CD8-positive, alpha-beta memory T cell (primary cell): ENCODE results near the gene LPP. TPM values are rescaled to one million over a fixed set of nuclear protein-coding genes. Genes with fewer than 3 reads are reported as not detected.

ENCODE experiments used
- CTCF ChIA-PET: fragments of 350-600 bp; sonication (Branson Sonifier 250); formaldehyde crosslinking; loops from one replicate; lab custom pipeline; 2021; ENCODE audit warnings: antibody characterized with exemption; lab: Charles Lee
- POLR2A ChIA-PET: fragments of 350-600 bp; sonication (Branson Sonifier 250); formaldehyde crosslinking; loops from one replicate; lab custom pipeline; 2021; ENCODE audit warnings: antibody characterized with exemption; lab: Charles Lee
- DNase-seq, 5 donors: peaks; one replicate each; pipeline versions ENCODE4 v3.0.0 to v3.0.0-alpha.2; 2020 to 2022; ENCODE audit warnings: mixed read lengths in 1 of 5
- H3K27ac ChIP-seq: one replicate; pipeline ENCODE4 v1.7.0; 2013; ENCODE audit warnings: low read depth, mild to moderate bottlenecking, low read length, moderate library complexity
- H3K27me3 ChIP-seq: 2 replicates; pipeline ENCODE4 v1.7.0; 2013; ENCODE audit warnings: low read length, mild to moderate bottlenecking; ENCODE audit not compliant: insufficient read depth, poor library complexity, severe bottlenecking
- H3K36me3 ChIP-seq: 2 replicates; pipeline ENCODE4 v1.7.0; 2013; ENCODE audit warnings: mild to moderate bottlenecking, low read length, moderate library complexity; ENCODE audit not compliant: insufficient read depth
- H3K4me1 ChIP-seq: 2 replicates; pipeline ENCODE4 v1.7.0; 2013; ENCODE audit warnings: mild to moderate bottlenecking, low read length, moderate library complexity; ENCODE audit not compliant: insufficient read depth
- H3K4me3 ChIP-seq: 2 replicates; pipeline ENCODE4 v1.7.0; 2013; ENCODE audit warnings: mild to moderate bottlenecking, low read length
- H3K9me3 ChIP-seq: 2 replicates; pipeline ENCODE4 v1.7.0; 2013; ENCODE audit warnings: mild to moderate bottlenecking, low read length
- H3K27ac Mint-ChIP-seq, 8 donors: one replicate each; pipeline ENCODE4 v1.8.0; 2020 to 2021; ENCODE audit warnings: mixed read lengths in 8 of 8, mild to moderate bottlenecking in 6 of 8, inconsistent platforms in 3 of 8, moderate library complexity in 3 of 8
- H3K27me3 Mint-ChIP-seq, 2 donors: one replicate each; pipeline ENCODE4 v1.8.0; 2020 to 2021; ENCODE audit warnings: mixed read lengths in 2 of 2, mild to moderate bottlenecking in 1 of 2, moderate library complexity in 1 of 2
- H3K36me3 Mint-ChIP-seq, 3 donors: one replicate each; pipeline ENCODE4 v1.8.0; 2020 to 2021; ENCODE audit warnings: mixed read lengths in 3 of 3, inconsistent platforms in 1 of 3, mild to moderate bottlenecking in 1 of 3
- H3K4me1 Mint-ChIP-seq, 3 donors: one replicate each; pipeline ENCODE4 v1.8.0; 2020 to 2021; ENCODE audit warnings: mixed read lengths in 3 of 3, inconsistent platforms in 1 of 3, mild to moderate bottlenecking in 1 of 3
- H3K4me3 Mint-ChIP-seq, 7 donors: one replicate each; pipeline ENCODE4 v1.8.0; 2020 to 2021; ENCODE audit warnings: mixed read lengths in 7 of 7, mild to moderate bottlenecking in 6 of 7, moderate library complexity in 4 of 7, inconsistent platforms in 2 of 7
- H3K9me3 Mint-ChIP-seq, 5 donors: one replicate each; pipeline ENCODE4 v1.8.0; 2020 to 2022; ENCODE audit warnings: mixed read lengths in 5 of 5, mild to moderate bottlenecking in 3 of 5, moderate library complexity in 2 of 5, inconsistent platforms in 1 of 5
- polyA plus RNA-seq: library from polyadenylated mRNA; unstranded; fragments of 300-500 nt; fragmentation: Illumina TruSeq; gene quantifications from one replicate; pipeline ENCODE4 v1.2.3, GENCODE V29; 2021
- total RNA-seq, 2 experiments: library from RNA; stranded (reverse); gene quantifications; one replicate each; pipeline ENCODE4 v1.2.3, GENCODE V29; 2021

The LPP gene
- total and polyA plus RNA-seq, 3 experiments from 2014 or later: 13.4 to 23.5 (median 18.0) TPM

GRCh38 chr3:188391592-188391991, 237.6 kb downstream of the LPP start:
- Mint-ChIP-seq H3K9me3 (no peaks in the 10 kb centered on the region), H3K27ac (peak overlapping the region in 1 of 8 donors; percentile 18), H3K27me3 (no peaks in the 10 kb centered on the region), H3K4me3 (no peak overlapping the region), H3K36me3 (peaks cover 0 to 1% (median 0%) of the 10 kb centered on the region in 3 donors), H3K4me1 (peaks cover 14 to 26% (median 18%) of the 10 kb centered on the region in 3 donors)
- peaks cover 6% of the 10 kb centered on the region for H3K4me1 ChIP-seq
- no peaks in the 10 kb centered on the region for H3K36me3 ChIP-seq
- no peak for DNase-seq
- POLR2A ChIA-PET: no interaction called here
- CTCF ChIA-PET: no interaction called here
- no peaks in the 10 kb centered on the region for H3K9me3 ChIP-seq
- no peak overlapping the region for H3K27ac ChIP-seq
- no peaks in the 10 kb centered on the region for H3K27me3 ChIP-seq
- H3K4me3 ChIP-seq: no peak overlapping the region

DNA sequence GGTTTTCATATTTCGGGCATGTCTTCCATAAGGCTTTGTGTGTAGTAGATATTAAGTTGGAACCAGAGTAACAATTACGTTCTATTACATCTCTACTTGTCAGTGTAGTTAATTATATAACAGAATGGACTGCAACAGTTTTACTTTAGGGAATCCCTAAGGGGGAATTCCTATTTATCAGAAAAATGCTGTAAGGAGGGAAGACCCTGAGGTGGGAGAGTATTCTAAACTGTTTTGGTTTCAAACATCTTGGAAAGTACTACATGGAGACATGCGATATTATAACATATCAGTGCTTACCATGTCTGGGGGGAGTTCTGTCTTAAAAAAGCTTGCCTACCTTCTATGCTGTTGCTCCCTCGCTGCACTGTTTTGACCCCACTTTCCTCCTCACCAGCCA, 238.1 kb downstream of the LPP start:
- H3K4me1 Mint-ChIP-seq: peaks cover 18 to 31% (median 22%) of the 10 kb centered on the region in 3 donors
- Histone ChIP-seq H3K4me1 (peaks cover 10% of the 10 kb centered on the region), H3K9me3 (no peaks in the 10 kb centered on the region), H3K36me3 (no peaks in the 10 kb centered on the region), H3K27ac (no peak overlapping the region), H3K4me3 (no peak overlapping the region), H3K27me3 (no peaks in the 10 kb centered on the region)
- no peak overlapping the region for H3K4me3 Mint-ChIP-seq
- H3K27ac Mint-ChIP-seq: peak overlapping the region in 1 of 8 donors; percentile 54
- DNase-seq: no peak
- peaks cover 0 to 1% (median 0%) of the 10 kb centered on the region in 3 donors for H3K36me3 Mint-ChIP-seq
- POLR2A ChIA-PET: no interaction called here
- no peaks in the 10 kb centered on the region for H3K27me3 Mint-ChIP-seq
- H3K9me3 Mint-ChIP-seq: no peaks in the 10 kb centered on the region
- CTCF ChIA-PET: no interaction called here

GRCh38 chr3:188394623-188395022, 240.7 kb downstream of the LPP start:
- H3K4me3 Mint-ChIP-seq: no peak overlapping the region
- DNase-seq: no peak
- no peaks in the 10 kb centered on the region for H3K9me3 Mint-ChIP-seq
- Histone ChIP-seq H3K4me1 (peaks cover 21% of the 10 kb centered on the region), H3K9me3 (no peaks in the 10 kb centered on the region), H3K27ac (no peak overlapping the region), H3K36me3 (no peaks in the 10 kb centered on the region), H3K27me3 (no peaks in the 10 kb centered on the region), H3K4me3 (no peak overlapping the region)
- H3K36me3 Mint-ChIP-seq: peaks cover 0 to 5% (median 0%) of the 10 kb centered on the region in 3 donors
- ChIA-PET CTCF (no interaction called here), POLR2A (no interaction called here)
- no peak overlapping the region for H3K27ac Mint-ChIP-seq
- H3K4me1 Mint-ChIP-seq: peaks cover 35 to 54% (median 45%) of the 10 kb centered on the region in 3 donors
- H3K27me3 Mint-ChIP-seq: no peaks in the 10 kb centered on the region

GRCh38 chr3:188396251-188396650, 242.3 kb downstream of the LPP start:
- Histone ChIP-seq H3K4me1 (peaks cover 25% of the 10 kb centered on the region), H3K4me3 (no peak overlapping the region), H3K9me3 (no peaks in the 10 kb centered on the region), H3K27me3 (no peaks in the 10 kb centered on the region), H3K36me3 (no peaks in the 10 kb centered on the region), H3K27ac (no peak overlapping the region)
- POLR2A ChIA-PET: no interaction called here
- Mint-ChIP-seq H3K27me3 (no peaks in the 10 kb centered on the region), H3K4me1 (peaks cover 38 to 55% (median 50%) of the 10 kb centered on the region in 3 donors), H3K27ac (peak overlapping the region in 1 of 8 donors; percentile 91), H3K36me3 (peaks cover 0 to 5% (median 0%) of the 10 kb centered on the region in 3 donors), H3K4me3 (peak overlapping the region in 3 of 7 donors; percentile 1 to 86 (median 27)), H3K9me3 (no peaks in the 10 kb centered on the region)
- CTCF ChIA-PET: no interaction called here
- no peak for DNase-seq

- no peaks in the 10 kb centered on the region for H3K9me3 Mint-ChIP-seq
- Histone ChIP-seq H3K36me3 (no peaks in the 10 kb centered on the region), H3K4me1 (peaks cover 25% of the 10 kb centered on the region), H3K27ac (no peak overlapping the region), H3K4me3 (peak overlapping the region; percentile 27), H3K27me3 (no peaks in the 10 kb centered on the region), H3K9me3 (no peaks in the 10 kb centered on the region)
- ChIA-PET POLR2A (no interaction called here), CTCF (interaction anchor here (1.0 kb wide), 1 partner anchor 648 kb away, joined by 3 read pairs; no protein-coding TSS in a partner anchor)
- peaks cover 0 to 5% (median 0%) of the 10 kb centered on the region in 3 donors for H3K36me3 Mint-ChIP-seq
- peak overlapping the region; percentile 37 to 93 (median 84) for H3K27ac Mint-ChIP-seq
- H3K4me3 Mint-ChIP-seq: peak overlapping the region; percentile 1 to 86 (median 79)
- H3K4me1 Mint-ChIP-seq: peaks cover 41 to 58% (median 54%) of the 10 kb centered on the region in 3 donors
- DNase-seq: no peak
- H3K27me3 Mint-ChIP-seq: no peaks in the 10 kb centered on the region
Measured at GRCh38 chr3:188396900-188397299, 242.9 kb downstream of the LPP start.

- peaks cover 0 to 7% (median 0%) of the 10 kb centered on the region in 3 donors for H3K36me3 Mint-ChIP-seq
- POLR2A ChIA-PET: no interaction called here
- peak overlapping the region in 7 of 8 donors; percentile 25 to 93 (median 72) for H3K27ac Mint-ChIP-seq
- H3K27me3 Mint-ChIP-seq: no peaks in the 10 kb centered on the region
- peak overlapping the region; percentile 44 to 86 (median 79) for H3K4me3 Mint-ChIP-seq
- CTCF ChIA-PET: interaction anchor here (1.0 kb wide), 1 partner anchor 649 kb away, joined by 3 read pairs; no protein-coding TSS in a partner anchor
- H3K4me1 ChIP-seq: peaks cover 25% of the 10 kb centered on the region
- H3K4me3 ChIP-seq: peak overlapping the region; percentile 27
- DNase-seq: no peak
- no peaks in the 10 kb centered on the region for H3K9me3 ChIP-seq
- peaks cover 48 to 66% (median 63%) of the 10 kb centered on the region in 3 donors for H3K4me1 Mint-ChIP-seq
- no peaks in the 10 kb centered on the region for H3K27me3 ChIP-seq
- no peaks in the 10 kb centered on the region for H3K9me3 Mint-ChIP-seq
- no peak overlapping the region for H3K27ac ChIP-seq
- no peaks in the 10 kb centered on the region for H3K36me3 ChIP-seq
Measured at GRCh38 chr3:188397766-188398705, 244.1 kb downstream of the LPP start.

DNA sequence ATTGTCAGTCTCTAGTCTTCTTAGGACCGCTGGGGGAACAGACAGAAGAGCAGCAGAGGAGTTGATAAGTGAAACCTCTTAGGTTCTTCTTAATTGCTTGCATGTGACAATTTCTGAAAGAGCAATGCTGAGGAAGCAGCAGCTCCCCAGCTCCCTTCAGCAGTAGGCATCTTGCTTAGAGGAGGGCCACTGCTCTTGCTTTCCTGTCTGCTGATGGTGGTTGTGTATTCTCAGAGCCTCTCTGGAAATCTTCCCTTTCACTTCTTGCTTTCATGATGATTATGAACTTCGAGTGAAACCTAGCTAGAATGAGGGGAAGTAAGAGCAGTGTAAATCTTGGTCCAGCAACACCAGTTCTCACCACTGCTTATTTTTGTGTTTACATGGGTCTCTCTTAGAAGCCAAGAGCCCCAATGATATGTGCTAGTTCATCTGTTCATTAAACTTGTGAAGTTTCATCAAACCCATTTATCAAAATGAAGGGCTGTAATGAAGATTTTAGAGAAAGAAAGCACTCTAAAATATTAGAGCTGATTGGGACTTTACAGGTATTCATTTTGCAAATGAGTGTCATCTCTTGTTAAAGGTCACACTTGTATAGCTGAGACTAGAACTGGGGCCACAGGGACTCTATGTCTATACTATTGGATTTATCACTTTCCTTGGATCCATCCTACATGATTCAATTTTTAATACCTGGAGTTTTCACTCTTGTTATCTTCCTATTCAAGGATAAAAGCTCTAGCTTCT, 246.7 kb downstream of the LPP start:
- H3K27ac ChIP-seq: no peak overlapping the region
- no peaks in the 10 kb centered on the region for H3K36me3 ChIP-seq
- ChIA-PET POLR2A (no interaction called here), CTCF (interaction anchor here (2.5 kb wide), 1 partner anchor 661 kb away, joined by 8 read pairs; no protein-coding TSS in a partner anchor)
- DNase-seq: peak in 1 of 5 donors; percentile 38
- no peaks in the 10 kb centered on the region for H3K9me3 ChIP-seq
- peaks cover 54 to 79% (median 72%) of the 10 kb centered on the region in 3 donors for H3K4me1 Mint-ChIP-seq
- H3K4me3 ChIP-seq: no peak overlapping the region
- peaks cover 25% of the 10 kb centered on the region for H3K4me1 ChIP-seq
- no peaks in the 10 kb centered on the region for H3K27me3 ChIP-seq
- peaks cover 0 to 7% (median 0%) of the 10 kb centered on the region in 3 donors for H3K36me3 Mint-ChIP-seq
- no peaks in the 10 kb centered on the region for H3K9me3 Mint-ChIP-seq
- H3K27ac Mint-ChIP-seq: peak overlapping the region; percentile 30 to 78 (median 62)
- H3K4me3 Mint-ChIP-seq: peak overlapping the region in 3 of 7 donors; percentile 4 to 20 (median 13)
- H3K27me3 Mint-ChIP-seq: no peaks in the 10 kb centered on the region
